ENCODE measurements around the gene PRIM2.
"Not testable (repeated sequence)": the region's sequence is repeated elsewhere in the genome, so short reads cannot be mapped to it uniquely, and the experiment has no call there.

The PRIM2 gene

DNA sequence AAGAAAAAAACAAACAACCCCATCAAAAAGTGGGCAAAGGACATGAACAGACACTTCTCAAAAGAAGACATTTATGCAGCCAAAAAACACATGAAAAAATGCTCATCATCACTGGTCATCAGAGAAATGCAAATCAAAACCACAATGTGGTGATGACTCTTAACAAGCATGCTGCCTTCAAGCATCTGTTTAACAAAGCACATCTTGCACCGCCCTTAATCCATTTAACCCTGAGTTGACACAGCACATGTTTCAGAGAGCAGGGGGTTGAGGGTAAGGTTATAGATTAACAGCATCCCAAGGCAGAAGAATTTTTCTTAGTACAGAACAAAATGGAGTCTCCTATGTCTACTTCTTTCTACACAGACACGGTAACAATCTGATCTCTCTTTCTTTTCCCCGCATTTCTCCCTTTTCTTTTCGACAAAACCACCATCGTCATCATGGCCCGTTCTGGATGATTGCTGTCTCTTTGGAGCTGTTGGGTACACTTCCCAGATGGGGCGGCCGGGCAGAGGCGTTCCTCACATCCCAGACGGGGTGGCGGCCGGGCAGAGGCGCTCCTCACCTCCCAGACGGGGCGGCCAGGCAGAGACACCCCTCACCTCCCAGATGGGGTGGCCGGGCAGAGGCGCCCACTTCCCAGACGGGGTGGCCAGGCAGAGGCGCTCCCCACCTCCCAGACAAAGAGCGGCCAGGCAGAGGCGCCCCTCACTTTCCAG, 7.2 kb upstream of the PRIM2 start:
- not testable (repeated sequence) for DNase-seq

DNA sequence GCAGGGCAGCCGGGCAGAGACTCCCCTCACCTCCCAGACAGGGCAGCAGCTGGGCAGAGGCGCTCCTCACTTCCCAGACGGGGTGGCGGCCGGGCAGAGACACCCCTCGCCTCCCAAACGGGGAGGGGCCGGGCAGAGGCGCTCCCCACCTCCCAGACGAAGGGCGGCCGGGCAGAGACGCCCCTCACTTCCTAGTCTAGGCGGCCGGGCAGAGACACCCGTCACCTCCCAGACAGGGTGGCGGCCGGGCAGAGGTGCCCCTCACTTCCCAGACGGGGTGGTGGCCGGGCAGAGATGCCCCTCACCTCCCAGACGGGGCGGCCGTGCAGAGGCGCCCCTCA, 6.6 kb upstream of the PRIM2 start:
- no peak for DNase-seq

- not testable (repeated sequence) for DNase-seq
These were observed 6.0 kb upstream of the PRIM2 start for GRCh38 chr6:57311300-57312003.

- no peak for DNase-seq
These were observed 5.5 kb upstream of the PRIM2 start for GRCh38 chr6:57312004-57312345.

DNA sequence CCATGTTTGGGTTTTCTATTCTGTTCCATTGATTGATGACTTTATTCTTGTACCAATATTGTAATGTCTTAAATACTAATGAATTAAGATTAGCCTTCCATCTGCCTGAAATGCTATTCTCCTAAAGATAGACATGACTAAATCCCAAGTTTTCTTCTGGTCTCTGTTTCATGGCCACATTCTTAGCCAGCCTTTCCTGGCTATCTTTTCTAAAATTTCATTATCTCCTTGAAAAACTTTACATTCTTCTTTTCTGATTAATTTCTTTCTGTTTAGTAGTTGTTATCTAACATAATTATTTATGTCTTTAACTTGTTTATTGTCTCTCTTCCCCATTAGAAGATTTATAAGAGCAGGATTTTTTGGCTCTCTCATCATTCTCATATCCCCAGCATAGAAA, 4.4 kb upstream of the PRIM2 start:
- no peak for DNase-seq

GRCh38 chr6:57313711-57314471, 3.5 kb upstream of the PRIM2 start:
- no peak for DNase-seq

DNA sequence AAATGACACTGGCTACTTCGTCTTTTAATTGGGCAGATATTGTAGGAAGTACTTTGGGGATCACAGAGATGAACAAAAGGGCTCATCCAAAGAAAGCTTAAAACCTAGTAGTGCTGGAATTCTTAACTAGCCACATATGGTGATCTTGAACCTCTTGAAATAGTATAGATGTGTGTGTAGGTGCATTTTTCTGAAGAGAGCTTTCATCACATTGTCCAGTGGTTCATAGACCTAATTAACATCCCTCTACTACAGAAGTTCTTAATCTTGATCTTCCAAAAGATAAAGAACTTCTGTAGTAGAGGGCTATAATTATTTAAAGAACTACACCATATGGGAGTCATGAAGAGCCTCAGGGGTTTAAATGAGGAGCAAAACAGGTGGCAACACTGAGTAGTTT, 2.3 kb upstream of the PRIM2 start:
- no peak for DNase-seq

GRCh38 chr6:57315851-57316250, 1.6 kb upstream of the PRIM2 start:
- DNase-seq: no peak

GRCh38 chr6:57316581-57317059, 810 bp upstream of the PRIM2 start:
- DNase-seq: peak; percentile 87

- no peak for DNase-seq
These were observed 7.1 kb downstream of the PRIM2 start for GRCh38 chr6:57324538-57324937.

GRCh38 chr6:57327311-57327710, 9.9 kb downstream of the PRIM2 start:
- DNase-seq: no peak

DNA sequence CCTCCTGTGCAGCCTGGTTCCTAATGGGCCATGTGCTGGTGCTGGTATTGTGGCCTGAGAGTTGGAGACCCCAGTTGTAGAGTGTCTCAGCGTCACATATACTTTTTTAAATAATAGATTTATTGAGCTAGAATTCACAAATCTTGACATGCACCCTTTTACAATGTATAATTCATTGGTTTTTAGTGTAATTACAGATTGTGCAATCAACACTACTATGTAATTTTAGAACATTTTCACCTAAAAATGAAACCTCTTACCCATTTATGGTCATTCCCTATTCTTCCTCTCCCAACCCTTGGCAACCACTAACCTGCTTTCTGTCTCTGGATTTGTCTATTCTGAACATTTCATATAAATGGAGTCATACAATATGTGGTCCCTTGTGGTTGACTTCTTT, 10.6 kb downstream of the PRIM2 start:
- DNase-seq: no peak

DNA sequence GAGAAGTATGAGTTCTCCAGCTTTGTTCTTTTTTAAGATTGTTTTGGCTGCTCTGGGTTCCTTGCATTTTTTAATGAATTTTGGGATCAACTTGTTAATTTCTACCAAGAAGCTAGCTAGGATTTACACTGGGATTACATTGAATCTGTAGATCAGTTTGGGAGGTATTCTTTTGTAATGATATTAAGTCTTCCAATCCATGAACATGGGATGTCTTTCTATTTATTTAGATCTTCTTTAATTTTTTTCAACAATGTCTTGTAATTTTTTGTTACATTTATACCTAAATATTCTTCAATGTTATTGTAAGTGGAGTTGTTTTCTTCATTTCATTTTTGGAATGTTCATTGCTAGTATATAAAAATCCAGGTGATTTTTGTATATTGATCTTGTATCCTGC, 12.5 kb downstream of the PRIM2 start:
- DNase-seq: no peak

GRCh38 chr6:57342148-57342669, 24.8 kb downstream of the PRIM2 start:
- no peak for DNase-seq

GRCh38 chr6:57343342-57343741, 25.9 kb downstream of the PRIM2 start:
- DNase-seq: not testable (repeated sequence)

GRCh38 chr6:57346715-57347114, 29.3 kb downstream of the PRIM2 start:
- not testable (repeated sequence) for DNase-seq

DNA sequence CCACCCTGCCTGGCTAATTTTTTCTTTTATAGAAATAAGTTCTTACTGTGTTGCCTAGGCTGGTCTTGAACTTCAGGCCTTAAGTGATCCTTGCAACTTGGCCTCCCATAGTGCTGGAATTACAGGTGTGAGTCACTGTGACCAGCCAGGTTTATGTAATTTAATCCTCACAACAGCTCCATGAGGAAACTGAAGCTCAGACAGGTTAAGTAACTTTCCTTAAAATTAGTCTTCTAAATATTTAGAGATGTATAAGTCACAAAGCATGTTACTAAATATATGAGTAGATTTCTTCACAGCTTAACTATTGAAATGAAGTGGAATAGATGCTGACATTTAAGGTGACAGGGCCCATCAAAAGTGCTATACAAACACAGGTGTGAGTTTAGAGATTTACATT, 30.2 kb downstream of the PRIM2 start:
- DNase-seq: not testable (repeated sequence)

GRCh38 chr6:57350443-57350842, 33.0 kb downstream of the PRIM2 start:
- DNase-seq: not testable (repeated sequence)

GRCh38 chr6:57352596-57352995, 35.2 kb downstream of the PRIM2 start:
- not testable (repeated sequence) for DNase-seq

DNA sequence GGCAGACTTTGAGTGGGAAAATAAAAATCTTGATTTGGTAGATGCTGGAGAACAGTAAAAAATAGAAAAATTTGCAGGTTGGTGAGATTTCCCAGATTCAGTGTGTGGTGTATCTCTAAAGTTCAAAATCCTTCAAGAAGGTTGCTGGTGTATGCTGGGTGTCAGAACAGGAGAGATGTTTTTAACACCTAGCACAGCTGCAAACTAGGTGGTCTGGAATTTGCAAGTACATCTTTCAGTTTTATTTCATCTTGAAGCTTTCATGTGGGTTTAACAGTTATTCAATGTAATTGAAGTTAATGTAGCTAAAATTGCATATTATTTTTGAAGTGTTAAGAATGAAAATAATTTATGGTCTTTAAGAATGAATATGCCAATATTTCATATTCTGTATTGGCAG, 40.9 kb downstream of the PRIM2 start:
- DNase-seq: not testable (repeated sequence)

DNA sequence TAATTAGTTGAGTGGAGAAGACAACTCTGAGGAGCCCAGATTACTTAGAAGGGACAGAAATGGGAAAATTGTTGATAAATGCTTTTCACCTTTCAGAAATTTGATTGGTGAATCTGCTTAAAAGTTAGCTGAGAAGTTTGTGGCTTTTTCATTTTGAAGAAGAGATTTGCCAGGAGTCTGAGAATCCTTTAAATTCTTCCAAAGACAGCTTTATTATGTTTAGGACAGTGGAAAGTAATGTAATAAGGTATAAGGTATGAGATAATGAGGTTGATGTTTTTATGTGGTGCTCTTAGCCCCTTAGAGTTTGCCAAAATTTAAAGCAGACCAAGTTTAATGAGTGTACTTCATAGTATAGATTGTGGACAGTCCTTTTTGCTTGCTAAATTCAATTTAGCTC, 42.3 kb downstream of the PRIM2 start:
- not testable (repeated sequence) for DNase-seq

GRCh38 chr6:57362340-57362739, 44.9 kb downstream of the PRIM2 start:
- not testable (repeated sequence) for DNase-seq

DNA sequence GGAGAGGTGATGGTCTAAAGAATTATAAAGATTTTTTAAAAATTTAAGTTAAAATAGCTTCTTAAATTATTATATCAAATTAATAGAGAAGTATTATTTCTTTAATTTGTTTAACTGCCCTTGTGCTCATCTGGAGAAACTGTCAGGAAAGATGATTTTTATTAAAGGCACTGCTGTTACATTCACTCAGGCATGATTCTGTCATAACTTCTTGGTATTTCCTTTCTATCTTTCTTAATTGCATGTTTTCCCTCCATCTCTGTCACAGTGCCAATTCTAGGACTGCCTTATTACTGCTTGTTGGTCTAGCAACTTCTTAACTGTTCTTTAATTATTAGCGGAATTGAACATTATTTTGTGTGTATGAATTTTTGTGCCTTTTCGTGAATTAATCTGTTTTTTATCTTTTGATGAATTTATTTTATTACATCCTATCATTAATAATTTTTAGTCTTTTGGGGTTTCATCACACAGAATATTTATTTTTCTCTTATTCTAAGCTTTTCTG, 47.7 kb downstream of the PRIM2 start:
- DNase-seq: not testable (repeated sequence)

All from activated T-cell treated with anti-CD3 and anti-CD28 coated beads, Interleukin-2, amount 50 U/mL, for 48 hours (primary cell).